ENCODE measurements around the gene NLRP10. TPM values are rescaled to one million over a fixed set of nuclear protein-coding genes. Genes with fewer than 3 reads are reported as not detected.

Gene NLRP10
- total RNA-seq, 1 experiment from 2014 or later = not detected

DNA sequence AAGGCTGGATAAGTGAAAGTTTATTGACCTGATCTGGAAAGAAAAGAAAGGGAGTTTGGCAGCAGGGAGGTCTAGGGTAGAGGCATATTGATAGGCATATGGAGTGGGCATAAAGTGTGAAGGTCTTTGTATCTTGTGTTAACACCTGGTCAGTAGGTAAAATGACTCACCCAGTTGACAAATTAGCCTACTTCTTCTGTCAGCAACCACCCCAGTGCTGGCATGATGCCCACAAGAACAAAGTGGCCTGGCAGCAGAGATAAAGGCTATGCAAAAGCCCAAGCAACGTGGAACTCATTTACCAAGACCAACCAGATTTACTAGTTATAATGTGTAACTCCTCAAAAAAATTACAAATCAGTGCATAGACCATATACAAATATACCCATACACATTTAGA, 28.6 kb downstream of the NLRP10 start:
- TF ChIP-seq, protein P1, sequence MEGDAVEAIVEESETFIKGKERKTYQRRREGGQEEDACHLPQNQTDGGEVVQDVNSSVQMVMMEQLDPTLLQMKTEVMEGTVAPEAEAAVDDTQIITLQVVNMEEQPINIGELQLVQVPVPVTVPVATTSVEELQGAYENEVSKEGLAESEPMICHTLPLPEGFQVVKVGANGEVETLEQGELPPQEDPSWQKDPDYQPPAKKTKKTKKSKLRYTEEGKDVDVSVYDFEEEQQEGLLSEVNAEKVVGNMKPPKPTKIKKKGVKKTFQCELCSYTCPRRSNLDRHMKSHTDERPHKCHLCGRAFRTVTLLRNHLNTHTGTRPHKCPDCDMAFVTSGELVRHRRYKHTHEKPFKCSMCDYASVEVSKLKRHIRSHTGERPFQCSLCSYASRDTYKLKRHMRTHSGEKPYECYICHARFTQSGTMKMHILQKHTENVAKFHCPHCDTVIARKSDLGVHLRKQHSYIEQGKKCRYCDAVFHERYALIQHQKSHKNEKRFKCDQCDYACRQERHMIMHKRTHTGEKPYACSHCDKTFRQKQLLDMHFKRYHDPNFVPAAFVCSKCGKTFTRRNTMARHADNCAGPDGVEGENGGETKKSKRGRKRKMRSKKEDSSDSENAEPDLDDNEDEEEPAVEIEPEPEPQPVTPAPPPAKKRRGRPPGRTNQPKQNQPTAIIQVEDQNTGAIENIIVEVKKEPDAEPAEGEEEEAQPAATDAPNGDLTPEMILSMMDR (conservative IDR thresholded peaks at IDR 0.05) = no peak
- no peaks in the 10 kb centered on the region for H3K79me1 ChIP-seq (ENCODE audit: insufficient read depth, low read depth, low read length, poor library complexity, severe bottlenecking)
- H2AFZ ChIP-seq (ENCODE audit: low read length) = no peak overlapping the region
- H3K27me3 Mint-ChIP-seq (ENCODE audit: low read depth) = peaks cover 6% of the 10 kb centered on the region; the same call in 1 of the 2 replicates
- no peak overlapping the region for H3K9ac ChIP-seq (ENCODE audit: extremely low read depth, insufficient read length, low read length)
- H4K5ac ChIP-seq (ENCODE audit: insufficient read length, low read depth, low read length) = no peak overlapping the region
- no peak overlapping the region for H2BK20ac ChIP-seq (ENCODE audit: low read depth, low read length, poor library complexity, severe bottlenecking)
- H2AK5ac ChIP-seq (ENCODE audit: insufficient read length, low read length) = no peak overlapping the region
- H3T11ph ChIP-seq (ENCODE audit: low read length) = no peak overlapping the region
- H3K56ac ChIP-seq (ENCODE audit: insufficient read length, low read depth, low read length) = no peak overlapping the region
- H3K9me3 Mint-ChIP-seq = peaks cover 0 to 3% of the 10 kb centered on the region in 2 experiments; a peak in 2 of 5 replicates
- H3K23ac ChIP-seq (ENCODE audit: insufficient read length, low read depth, low read length) = no peak overlapping the region
- no peaks in the 10 kb centered on the region for H3K4me1 Mint-ChIP-seq
- no peak overlapping the region for H3K4ac ChIP-seq (ENCODE audit: low read depth, low read length)
- no peak overlapping the region for H4K91ac ChIP-seq (ENCODE audit: insufficient read length, low read depth, low read length)
- no peak for DNase-seq
- H3K36me3 Mint-ChIP-seq (ENCODE audit: insufficient read depth in 1 of 3, low read depth in 3 of 3) = no peaks in the 10 kb centered on the region
- no peak overlapping the region for H2BK120ac ChIP-seq (ENCODE audit: low read depth, low read length, poor library complexity, severe bottlenecking)
- no peaks in the 10 kb centered on the region for H3K79me2 ChIP-seq (ENCODE audit: insufficient read depth, low read length)
- no peak overlapping the region for H4K8ac ChIP-seq (replicated peaks; ENCODE audit: insufficient read length, low read depth, low read length)
- WGBS (ENCODE audit: extremely low coverage, insufficient read length, low lambda C conversion rate) = no CpG with 5 or more reads among the region's 1 CpG
- no peak overlapping the region for H3K4me3 Mint-ChIP-seq
- H3K4me2 ChIP-seq (ENCODE audit: insufficient read depth, insufficient read length, low read length) = no peak overlapping the region
- no peaks in the 10 kb centered on the region for H4K20me1 ChIP-seq (ENCODE audit: control insufficient read depth, insufficient read depth, insufficient read length)
- H3K4me1 ChIP-seq (ENCODE audit: insufficient read depth, low read length) = no peaks in the 10 kb centered on the region
- no peaks in the 10 kb centered on the region for H3K27me3 ChIP-seq (ENCODE audit: insufficient read depth, low read length)
- H2BK5ac ChIP-seq (ENCODE audit: insufficient read length, low read length) = no peak overlapping the region
- no peak overlapping the region; a peak in 1 of 7 replicates for H3K27ac Mint-ChIP-seq
- H3K9me3 ChIP-seq (ENCODE audit: control insufficient read depth, low read depth, low read length) = no peaks in the 10 kb centered on the region
- H2BK15ac ChIP-seq (ENCODE audit: low read depth, low read length) = no peak overlapping the region
- H3K18ac ChIP-seq (ENCODE audit: insufficient read length, low read depth, low read length) = no peak overlapping the region
- no peak overlapping the region for H3K14ac ChIP-seq (ENCODE audit: insufficient read depth, low read length)
- no peak overlapping the region for H2BK12ac ChIP-seq (ENCODE audit: insufficient read length, low read depth, low read length)
- no peak overlapping the region for H3K27ac ChIP-seq (ENCODE audit: insufficient read length, low read depth, low read length)
- H3K23me2 ChIP-seq (ENCODE audit: insufficient read length, low read depth, low read length, poor library complexity, severe bottlenecking) = no peaks in the 10 kb centered on the region
